GM18505 (cell line): ENCODE measurements around the gene ANGEL1.

Experiments used
- ATAC-seq: cut with Tn5 transposase; IDR thresholded peaks from one replicate; pipeline ENCODE4 v1.9.1; 2021; ENCODE audit not compliant: unreplicated experiment
- POLR2A ChIP-seq: IDR thresholded peaks from 4 replicates; pipeline ENCODE4 v1.6.1; 2011; ENCODE audit warnings: borderline replicate concordance; ENCODE audit not compliant: insufficient read depth, insufficient read length; ENCODE audit errors: extremely low read depth

The ANGEL1 gene

GRCh38 chr14:76760331-76761135 lies 52.1 kb downstream of the ANGEL1 start:
- TF ChIP-seq POLR2A = no peak
- ATAC-seq = no peak

DNA sequence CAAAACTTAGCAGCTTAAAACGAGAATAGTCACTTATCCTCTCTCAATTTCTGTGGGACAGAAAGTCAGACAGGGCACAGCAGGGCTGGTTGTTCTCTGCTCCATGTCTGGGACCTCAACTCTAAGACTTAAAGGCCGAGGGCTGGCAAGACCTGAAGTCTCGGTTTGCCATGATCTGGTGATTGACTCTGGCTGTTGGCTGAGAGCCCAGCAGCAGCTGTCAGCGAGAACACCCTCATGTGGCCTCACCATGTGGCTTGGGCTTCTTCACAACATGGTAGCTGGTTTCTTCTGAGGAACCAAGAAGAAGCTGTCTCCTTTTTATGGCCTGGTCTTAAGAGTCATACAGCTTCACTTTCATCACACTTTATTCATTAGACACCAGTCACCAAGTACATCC lies 53.1 kb downstream of the ANGEL1 start:
- TF ChIP-seq POLR2A = no peak
- no peak for ATAC-seq

DNA sequence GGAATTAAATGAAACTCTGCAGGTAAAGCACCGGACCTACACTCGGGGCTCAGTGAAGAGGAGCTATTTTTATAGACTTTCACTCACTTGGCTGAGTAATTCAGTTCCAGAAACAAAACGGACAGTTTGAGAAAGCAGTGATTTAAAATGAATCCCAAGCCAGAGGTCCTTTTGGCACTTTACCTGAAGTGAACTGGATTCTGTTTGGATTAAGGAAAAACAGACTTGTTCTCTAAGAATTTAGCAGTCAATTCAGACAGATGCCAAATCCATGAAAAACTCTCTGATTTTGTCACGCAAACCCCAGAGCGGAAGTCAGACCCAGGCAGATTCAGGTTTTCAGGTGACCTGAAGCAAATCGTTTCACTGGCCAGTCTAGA lies 56.3 kb downstream of the ANGEL1 start:
- ATAC-seq = no peak

GRCh38 chr14:76755610-76756370 lies 56.9 kb downstream of the ANGEL1 start:
- ATAC-seq = no peak
- TF ChIP-seq POLR2A = no peak

More for the DNA sequence above, 56.3 kb downstream of the ANGEL1 start:
- TF ChIP-seq POLR2A = no peak

DNA sequence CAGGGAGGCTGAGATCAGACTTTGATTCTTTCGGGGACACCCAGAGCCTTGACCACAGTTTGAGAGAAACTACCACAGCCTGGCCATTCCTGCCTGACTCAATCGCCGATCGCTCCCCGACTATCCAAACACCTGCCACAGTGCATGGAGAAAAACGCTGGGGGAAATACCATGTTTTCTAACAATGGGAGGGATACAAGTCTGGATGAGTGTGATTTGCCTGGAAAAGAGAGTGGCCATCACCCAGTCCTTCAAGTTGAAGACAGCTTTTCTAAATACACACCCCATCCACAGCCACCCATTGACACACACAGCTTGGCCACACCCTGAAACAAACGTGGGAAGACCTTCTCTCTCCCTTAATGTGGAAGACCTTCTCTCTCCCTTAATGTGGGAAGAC lies 58.1 kb downstream of the ANGEL1 start:
- ATAC-seq = no peak
- TF ChIP-seq POLR2A = no peak

- no peak for ATAC-seq
These were observed 59.0 kb downstream of the ANGEL1 start for GRCh38 chr14:76753541-76754198.

GRCh38 chr14:76752744-76753143 lies 59.9 kb downstream of the ANGEL1 start:
- no peak for TF ChIP-seq POLR2A
- no peak for ATAC-seq

More at GRCh38 chr14:76753541-76754198, 59.0 kb downstream of the ANGEL1 start:
- no peak for TF ChIP-seq POLR2A

DNA sequence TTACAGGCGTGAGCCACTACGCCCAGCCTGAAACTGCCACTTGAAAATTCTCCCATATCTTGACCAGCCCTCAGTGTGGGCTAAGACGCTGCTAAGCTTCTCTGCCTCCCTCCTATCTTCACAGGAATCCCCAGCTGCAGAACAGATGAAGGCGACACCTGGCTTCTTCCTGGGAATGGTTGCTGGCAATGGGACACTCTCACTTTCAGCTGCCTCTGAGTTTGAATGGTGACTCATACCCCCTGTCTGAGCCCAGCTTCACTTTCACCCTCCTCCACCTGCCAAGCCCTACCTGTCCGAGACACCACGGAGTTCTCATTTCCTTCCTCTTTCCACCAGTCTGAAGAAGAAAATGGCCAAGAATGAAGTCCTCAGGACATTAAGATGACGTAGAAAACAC lies 69.7 kb downstream of the ANGEL1 start:
- TF ChIP-seq POLR2A = no peak
- ATAC-seq = no peak

DNA sequence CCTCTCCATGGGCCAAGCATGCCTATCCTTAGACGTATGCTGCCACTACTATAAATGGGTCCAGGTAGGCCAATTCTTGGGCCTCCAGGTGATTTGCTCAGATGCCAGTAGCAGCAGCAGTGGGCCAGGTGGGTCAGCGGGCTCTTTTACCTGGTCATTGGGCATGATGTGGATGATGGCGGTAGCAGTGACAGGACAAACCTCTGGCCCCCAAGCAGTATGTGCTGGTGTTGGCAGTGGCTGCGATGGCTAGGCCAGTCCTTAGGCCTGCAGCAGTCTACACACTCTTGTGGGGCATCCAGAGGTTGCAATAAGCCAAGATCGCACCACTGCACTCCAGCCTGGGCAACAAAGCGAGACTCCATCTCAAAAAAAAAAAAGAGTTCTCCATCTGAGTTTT lies 70.5 kb downstream of the ANGEL1 start:
- no peak for TF ChIP-seq POLR2A
- no peak for ATAC-seq

DNA sequence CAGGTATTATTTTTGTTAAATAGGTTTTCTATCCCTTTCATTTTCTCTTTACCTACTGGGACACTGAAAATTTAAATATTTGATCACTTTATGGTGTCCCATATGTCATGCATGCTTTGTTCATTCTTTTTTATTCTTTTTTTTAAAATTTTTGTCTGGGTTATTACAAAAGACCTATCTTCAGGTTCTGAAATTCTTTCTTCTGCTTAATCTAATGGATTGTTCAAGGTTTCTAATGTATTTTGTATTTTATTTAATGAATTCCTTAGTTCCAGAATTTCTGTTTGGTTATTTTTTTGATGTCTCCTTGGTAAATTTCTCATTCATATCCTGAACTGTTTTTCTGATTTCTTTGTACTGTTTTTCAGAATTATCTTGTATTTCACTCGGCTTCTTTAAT lies 71.6 kb downstream of the ANGEL1 start:
- no peak for ATAC-seq
- TF ChIP-seq POLR2A = no peak
